ENCODE results near the gene CA11. TPM values are rescaled to one million over a fixed set of nuclear protein-coding genes. Genes with fewer than 3 reads are reported as not detected.

The CA11 gene
- total and polyA plus RNA-seq, 9 of the 15 experiments (the other 6 are each of a cell fraction or from before 2014, with no cell fraction given), result 2.9 to 19.9 (median 8.3) TPM

GRCh38 chr19:48681127-48681470 is 35.1 kb upstream of the CA11 start (continued):
- TF ChIP-seq, protein P1, sequence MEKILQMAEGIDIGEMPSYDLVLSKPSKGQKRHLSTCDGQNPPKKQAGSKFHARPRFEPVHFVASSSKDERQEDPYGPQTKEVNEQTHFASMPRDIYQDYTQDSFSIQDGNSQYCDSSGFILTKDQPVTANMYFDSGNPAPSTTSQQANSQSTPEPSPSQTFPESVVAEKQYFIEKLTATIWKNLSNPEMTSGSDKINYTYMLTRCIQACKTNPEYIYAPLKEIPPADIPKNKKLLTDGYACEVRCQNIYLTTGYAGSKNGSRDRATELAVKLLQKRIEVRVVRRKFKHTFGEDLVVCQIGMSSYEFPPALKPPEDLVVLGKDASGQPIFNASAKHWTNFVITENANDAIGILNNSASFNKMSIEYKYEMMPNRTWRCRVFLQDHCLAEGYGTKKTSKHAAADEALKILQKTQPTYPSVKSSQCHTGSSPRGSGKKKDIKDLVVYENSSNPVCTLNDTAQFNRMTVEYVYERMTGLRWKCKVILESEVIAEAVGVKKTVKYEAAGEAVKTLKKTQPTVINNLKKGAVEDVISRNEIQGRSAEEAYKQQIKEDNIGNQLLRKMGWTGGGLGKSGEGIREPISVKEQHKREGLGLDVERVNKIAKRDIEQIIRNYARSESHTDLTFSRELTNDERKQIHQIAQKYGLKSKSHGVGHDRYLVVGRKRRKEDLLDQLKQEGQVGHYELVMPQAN (IDR thresholded peaks at IDR 0.05; ENCODE audit: borderline replicate concordance), result no peak
- TF ChIP-seq DDX20 (tag; IDR thresholded peaks at IDR 0.05; ENCODE audit: low read depth), result no peak
- TF ChIP-seq THAP7 (CRISPR knock-in tag; IDR thresholded peaks at IDR 0.05), result no peak
- no peak for TF ChIP-seq ZNF212 (CRISPR knock-in tag; IDR thresholded peaks at IDR 0.05)
- TF ChIP-seq THRB (CRISPR knock-in tag; conservative IDR thresholded peaks at IDR 0.05), result no peak
- TF ChIP-seq RUNX1 (IDR thresholded peaks at IDR 0.05; ENCODE audit: low read depth), result no peak
- no peak for TF ChIP-seq SMARCC2 (IDR thresholded peaks at IDR 0.05; ENCODE audit: low read depth)
- TF ChIP-seq TAF7 (tag; IDR thresholded peaks at IDR 0.05), result no peak
- no peak for TF ChIP-seq MED1 (CRISPR knock-in tag; IDR thresholded peaks at IDR 0.05; ENCODE audit: borderline replicate concordance)
- TF ChIP-seq ZEB2 (IDR thresholded peaks at IDR 0.05), result no peak
- TF ChIP-seq RBM14 (IDR thresholded peaks at IDR 0.05; ENCODE audit: borderline replicate concordance, insufficient read depth, low read depth, low read length), result no peak
- no peak for TF ChIP-seq RFX1 (IDR thresholded peaks at IDR 0.05)
- 0 out of 2 replicates have a peak, but pooled peaks have one; percentile 18 for TF ChIP-seq DPF2 (IDR thresholded peaks at IDR 0.05)
- no peak for TF ChIP-seq SMARCA5 (IDR thresholded peaks at IDR 0.05)
- no peak for TF ChIP-seq RNF219 (CRISPR knock-in tag; IDR thresholded peaks at IDR 0.05)
- no peak for TF ChIP-seq CHD4 (IDR thresholded peaks at IDR 0.05; ENCODE audit: insufficient read depth, insufficient replicate concordance, low read depth, low read length, poor library complexity, severe bottlenecking)
- TF ChIP-seq ZNF3 (CRISPR knock-in tag; IDR thresholded peaks at IDR 0.05), result no peak
- TF ChIP-seq TFAP4 (CRISPR knock-in tag; IDR thresholded peaks at IDR 0.05; ENCODE audit: borderline replicate concordance), result peak; percentile 97
- no peak for TF ChIP-seq ZNF184 (CRISPR knock-in tag; IDR thresholded peaks at IDR 0.05)
- peak; percentile 47; the same call in 1 of the 2 replicates for TF ChIP-seq BCOR (IDR thresholded peaks at IDR 0.05)
- TF ChIP-seq, protein P2, sequence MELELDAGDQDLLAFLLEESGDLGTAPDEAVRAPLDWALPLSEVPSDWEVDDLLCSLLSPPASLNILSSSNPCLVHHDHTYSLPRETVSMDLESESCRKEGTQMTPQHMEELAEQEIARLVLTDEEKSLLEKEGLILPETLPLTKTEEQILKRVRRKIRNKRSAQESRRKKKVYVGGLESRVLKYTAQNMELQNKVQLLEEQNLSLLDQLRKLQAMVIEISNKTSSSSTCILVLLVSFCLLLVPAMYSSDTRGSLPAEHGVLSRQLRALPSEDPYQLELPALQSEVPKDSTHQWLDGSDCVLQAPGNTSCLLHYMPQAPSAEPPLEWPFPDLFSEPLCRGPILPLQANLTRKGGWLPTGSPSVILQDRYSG (tag; conservative IDR thresholded peaks at IDR 0.05; ENCODE audit: low read depth), result no peak

All from K562 (cell line).